ENCODE data around the gene RAD54L.

RAD54L gene

DNA sequence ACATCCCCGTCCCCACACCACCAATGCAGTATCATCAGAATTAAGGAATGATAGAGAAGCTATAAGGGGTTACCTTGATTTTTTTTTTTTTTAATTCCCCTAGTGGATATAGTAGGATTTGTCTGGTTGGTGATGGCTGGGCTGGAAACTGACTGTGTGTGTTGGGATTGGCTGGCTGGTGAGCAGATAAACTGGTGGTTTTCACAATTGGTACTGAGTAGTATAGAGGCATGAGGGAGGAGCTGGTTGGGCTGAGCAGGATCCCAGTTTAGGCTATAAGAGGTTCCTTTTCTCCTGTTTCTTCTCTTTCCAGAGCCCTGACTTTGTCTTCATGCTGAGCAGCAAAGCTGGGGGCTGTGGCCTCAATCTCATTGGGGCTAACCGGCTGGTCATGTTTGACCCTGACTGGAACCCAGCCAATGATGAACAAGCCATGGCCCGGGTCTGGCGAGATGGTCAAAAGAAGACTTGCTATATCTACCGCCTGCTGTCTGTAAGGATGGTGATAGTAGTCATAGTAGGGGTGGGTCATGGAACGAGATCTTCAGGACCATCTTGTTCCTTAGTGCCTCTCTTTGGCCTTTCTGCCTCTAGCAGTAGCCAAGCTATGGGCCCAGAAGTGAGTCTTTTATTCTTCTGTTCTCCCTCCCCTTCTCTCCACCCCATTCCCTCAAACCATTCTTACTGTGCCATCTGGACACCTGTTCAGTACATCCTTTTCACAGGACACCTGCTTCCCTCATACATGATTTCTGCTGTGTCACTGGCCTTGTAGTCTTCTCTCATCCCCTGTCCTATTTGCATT, 26.9 kb downstream of the RAD54L start:
- TF ChIP-seq, protein P1, sequence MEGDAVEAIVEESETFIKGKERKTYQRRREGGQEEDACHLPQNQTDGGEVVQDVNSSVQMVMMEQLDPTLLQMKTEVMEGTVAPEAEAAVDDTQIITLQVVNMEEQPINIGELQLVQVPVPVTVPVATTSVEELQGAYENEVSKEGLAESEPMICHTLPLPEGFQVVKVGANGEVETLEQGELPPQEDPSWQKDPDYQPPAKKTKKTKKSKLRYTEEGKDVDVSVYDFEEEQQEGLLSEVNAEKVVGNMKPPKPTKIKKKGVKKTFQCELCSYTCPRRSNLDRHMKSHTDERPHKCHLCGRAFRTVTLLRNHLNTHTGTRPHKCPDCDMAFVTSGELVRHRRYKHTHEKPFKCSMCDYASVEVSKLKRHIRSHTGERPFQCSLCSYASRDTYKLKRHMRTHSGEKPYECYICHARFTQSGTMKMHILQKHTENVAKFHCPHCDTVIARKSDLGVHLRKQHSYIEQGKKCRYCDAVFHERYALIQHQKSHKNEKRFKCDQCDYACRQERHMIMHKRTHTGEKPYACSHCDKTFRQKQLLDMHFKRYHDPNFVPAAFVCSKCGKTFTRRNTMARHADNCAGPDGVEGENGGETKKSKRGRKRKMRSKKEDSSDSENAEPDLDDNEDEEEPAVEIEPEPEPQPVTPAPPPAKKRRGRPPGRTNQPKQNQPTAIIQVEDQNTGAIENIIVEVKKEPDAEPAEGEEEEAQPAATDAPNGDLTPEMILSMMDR (IDR thresholded peaks at IDR 0.05; ENCODE audit: borderline replicate concordance, control extremely low read depth, extremely low read depth, insufficient read depth, missing control alignments): no peak
- no peak for DNase-seq (ENCODE audit: low spot score)
- in situ Hi-C loops (cut with MboI; ENCODE audit: low sequenced_read_pairs, unreplicated experiment): no loop called here

DNA sequence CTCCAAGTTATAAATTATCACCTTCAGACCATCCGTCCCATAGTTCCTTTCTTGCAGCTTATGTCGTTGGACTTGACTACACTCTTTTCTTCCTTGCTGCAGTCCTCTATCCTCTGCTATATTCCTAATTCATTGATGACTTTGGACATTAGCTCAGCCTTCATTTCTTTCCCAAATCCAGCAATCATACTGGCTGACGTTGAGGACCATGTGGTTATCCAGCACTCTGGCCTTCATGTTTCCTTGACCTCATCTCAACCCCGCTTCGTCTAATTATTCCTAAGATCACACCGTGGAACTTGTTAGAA, 27.4 kb downstream of the RAD54L start:
- TF ChIP-seq, protein P1 (IDR thresholded peaks at IDR 0.05; ENCODE audit: borderline replicate concordance, control extremely low read depth, extremely low read depth, insufficient read depth, missing control alignments): no peak
- in situ Hi-C loops (cut with MboI; ENCODE audit: low sequenced_read_pairs, unreplicated experiment): no loop called here
- no peak for DNase-seq (ENCODE audit: low spot score)

DNA sequence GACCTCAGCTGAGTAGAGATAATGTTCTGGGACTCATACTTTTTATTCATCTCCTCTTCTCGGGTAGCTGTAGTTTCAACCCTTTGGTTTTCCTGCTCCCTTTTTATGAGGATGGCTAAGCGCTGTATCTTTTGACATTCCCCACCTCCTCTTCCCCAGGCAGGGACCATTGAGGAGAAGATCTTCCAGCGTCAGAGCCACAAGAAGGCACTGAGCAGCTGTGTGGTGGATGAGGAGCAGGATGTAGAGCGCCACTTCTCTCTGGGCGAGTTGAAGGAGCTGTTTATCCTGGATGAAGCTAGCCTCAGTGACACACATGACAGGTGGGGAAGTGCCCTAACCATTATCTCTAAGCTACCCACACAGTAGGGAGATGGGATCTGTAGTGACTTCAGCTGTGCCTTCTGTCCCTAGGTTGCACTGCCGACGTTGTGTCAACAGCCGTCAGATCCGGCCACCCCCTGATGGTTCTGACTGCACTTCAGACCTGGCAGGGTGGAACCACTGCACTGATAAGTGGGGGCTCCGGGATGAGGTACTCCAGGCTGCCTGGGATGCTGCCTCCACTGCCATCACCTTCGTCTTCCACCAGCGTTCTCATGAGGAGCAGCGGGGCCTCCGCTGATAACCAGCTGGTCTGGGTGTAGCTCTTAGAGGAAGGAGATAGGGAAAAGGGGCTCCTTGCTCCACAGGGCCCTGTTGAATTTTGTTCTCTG, 30.3 kb downstream of the RAD54L start:
- TF ChIP-seq, protein P1 (IDR thresholded peaks at IDR 0.05; ENCODE audit: borderline replicate concordance, control extremely low read depth, extremely low read depth, insufficient read depth, missing control alignments): no peak
- DNase-seq (ENCODE audit: low spot score): no peak
- in situ Hi-C loops (cut with MboI; ENCODE audit: low sequenced_read_pairs, unreplicated experiment): no loop called here

DNA sequence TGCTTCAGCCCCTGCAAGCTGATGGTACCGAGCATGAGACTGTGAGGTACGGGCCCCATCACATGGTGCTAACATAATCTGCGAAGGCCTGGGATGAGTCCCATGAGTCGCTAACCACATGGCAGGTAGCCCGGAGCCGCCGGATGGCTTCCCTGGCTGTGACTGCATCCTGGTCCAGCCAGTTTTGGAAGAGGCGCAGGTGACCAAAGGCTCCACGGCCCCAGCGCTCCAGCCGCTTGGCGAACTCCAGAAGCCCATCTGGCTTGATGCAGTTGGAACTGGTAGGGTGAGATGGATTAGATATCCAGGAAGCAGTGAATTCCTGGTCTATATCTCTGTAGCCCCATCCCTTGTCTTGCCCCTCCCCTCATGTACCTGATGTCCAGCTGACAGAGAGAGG, 31.2 kb downstream of the RAD54L start:
- no peak for DNase-seq (ENCODE audit: low spot score)
- TF ChIP-seq, protein P1 (IDR thresholded peaks at IDR 0.05; ENCODE audit: borderline replicate concordance, control extremely low read depth, extremely low read depth, insufficient read depth, missing control alignments): no peak
- in situ Hi-C loops (cut with MboI; ENCODE audit: low sequenced_read_pairs, unreplicated experiment): no loop called here

DNA sequence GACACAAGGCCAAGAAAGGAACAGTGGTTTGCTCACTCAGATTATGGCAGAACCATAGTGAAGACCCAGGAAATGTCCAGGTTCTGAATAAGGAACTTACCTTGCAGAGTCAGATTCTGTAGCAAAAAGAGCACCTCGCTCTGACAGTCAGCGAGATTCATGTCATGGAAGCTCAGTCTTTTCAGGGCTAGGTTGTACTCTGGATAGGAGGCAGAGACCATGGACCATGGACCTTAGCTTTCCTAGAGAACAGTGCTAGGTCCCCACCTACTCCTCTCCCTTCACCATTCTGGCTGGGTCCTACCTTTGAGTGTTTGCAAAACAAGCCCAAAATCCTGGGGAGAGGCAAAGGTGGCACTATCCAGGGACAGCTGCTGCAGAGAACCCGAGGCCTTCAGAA, 32.5 kb downstream of the RAD54L start:
- DNase-seq (ENCODE audit: low spot score): no peak
- in situ Hi-C loops (cut with MboI; ENCODE audit: low sequenced_read_pairs, unreplicated experiment): no loop called here
- TF ChIP-seq, protein P1 (IDR thresholded peaks at IDR 0.05; ENCODE audit: borderline replicate concordance, control extremely low read depth, extremely low read depth, insufficient read depth, missing control alignments): no peak

DNA sequence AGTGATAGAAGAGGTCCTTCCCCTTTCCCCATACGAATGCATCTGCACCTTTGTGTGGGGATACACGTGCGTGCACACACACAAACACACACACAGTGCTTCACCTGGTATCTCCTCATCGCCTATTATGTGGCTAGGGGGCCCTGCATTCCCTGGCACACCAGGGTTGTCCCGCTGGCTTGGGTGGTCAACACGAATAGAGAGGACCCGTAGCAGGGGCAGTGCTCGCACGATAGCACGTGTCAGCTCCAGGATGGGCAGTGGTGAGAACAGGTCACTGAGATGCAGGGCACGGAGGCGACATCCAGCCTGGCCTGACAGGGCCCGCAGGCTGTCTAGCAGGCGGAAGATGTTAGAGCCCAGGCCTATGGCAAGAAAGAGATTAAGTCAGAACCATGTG, 33.5 kb downstream of the RAD54L start:
- no peak for DNase-seq (ENCODE audit: low spot score)
- in situ Hi-C loops (cut with MboI; ENCODE audit: low sequenced_read_pairs, unreplicated experiment): no loop called here
- TF ChIP-seq, protein P1 (IDR thresholded peaks at IDR 0.05; ENCODE audit: borderline replicate concordance, control extremely low read depth, extremely low read depth, insufficient read depth, missing control alignments): no peak
